ENCODE measurements around the gene QTRT2.

QTRT2 gene

DNA sequence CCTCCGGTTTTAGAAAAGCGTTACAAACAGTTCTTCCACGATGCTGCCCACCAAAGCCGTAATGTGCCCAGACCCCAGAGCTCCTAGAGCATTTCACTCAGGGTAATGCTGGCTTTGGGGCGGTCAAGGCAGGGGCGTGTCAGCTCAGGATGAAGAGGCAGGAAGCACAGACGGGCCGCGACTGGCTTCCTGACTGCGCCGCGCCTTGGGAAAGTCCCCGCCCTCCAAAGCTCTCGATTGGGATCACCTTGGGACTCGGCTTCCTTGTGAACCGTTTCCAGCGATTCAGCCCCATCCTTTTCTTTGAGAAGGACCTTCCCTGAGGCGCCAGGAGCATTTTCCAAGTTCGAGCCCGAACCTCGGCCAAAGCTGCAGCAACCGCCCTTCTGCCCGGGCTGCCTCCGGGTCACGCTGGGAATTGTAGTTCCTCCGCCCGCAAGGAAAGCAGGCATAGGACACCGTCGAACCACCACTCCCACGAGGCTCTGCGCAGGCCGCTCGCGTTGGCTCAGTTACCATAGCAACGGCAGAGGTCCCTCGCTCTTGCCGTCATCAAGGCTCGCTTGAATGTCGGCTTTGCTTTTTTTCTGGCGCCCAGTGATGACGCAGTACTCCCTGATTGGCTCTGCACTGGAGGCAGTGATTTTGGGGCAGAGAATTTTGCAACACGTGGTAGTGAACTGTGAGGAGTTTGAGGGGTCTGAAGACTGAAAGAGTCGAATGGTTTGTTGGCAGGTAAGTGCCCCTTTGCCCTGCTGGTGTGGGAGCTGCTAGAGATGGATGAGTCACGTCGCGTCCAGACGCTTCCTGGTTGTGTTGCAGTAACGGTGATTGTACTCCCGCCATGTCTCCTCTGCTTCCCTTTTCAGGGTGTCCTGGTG is at the start of gene QTRT2, which contains the start of gene CCDC191:
TSS of gene QTRT2 (plus strand) at position 608 of the 881 bp plus-strand sequence. CDS start 8,521 bp downstream, outside the sequence.
TSS of gene CCDC191 (minus strand) at position 397 of the 881 bp plus-strand sequence. CDS start at position 337, 60 bp downstream.
- peak within 1 kb of the TSS; percentile 93 for H3K4me3 ChIP-seq (ENCODE audit: low read length)
- peak within 1 kb of the TSS; percentile 2 for H3K9ac ChIP-seq (ENCODE audit: low read length)
- no peaks in the 10 kb centered on the region for H3K27me3 ChIP-seq (ENCODE audit: control insufficient read depth, insufficient read depth, low read length)
- peak within 1 kb of the TSS; percentile 70 for H3K27ac ChIP-seq (ENCODE audit: low read depth, low read length)
- no peaks in the 10 kb centered on the region for H3K36me3 ChIP-seq (ENCODE audit: control insufficient read depth, insufficient read depth, low read length)
- H3K4me1 ChIP-seq (ENCODE audit: control insufficient read depth, insufficient read depth, low read length) = peaks cover 6% of the 10 kb centered on the region

DNA sequence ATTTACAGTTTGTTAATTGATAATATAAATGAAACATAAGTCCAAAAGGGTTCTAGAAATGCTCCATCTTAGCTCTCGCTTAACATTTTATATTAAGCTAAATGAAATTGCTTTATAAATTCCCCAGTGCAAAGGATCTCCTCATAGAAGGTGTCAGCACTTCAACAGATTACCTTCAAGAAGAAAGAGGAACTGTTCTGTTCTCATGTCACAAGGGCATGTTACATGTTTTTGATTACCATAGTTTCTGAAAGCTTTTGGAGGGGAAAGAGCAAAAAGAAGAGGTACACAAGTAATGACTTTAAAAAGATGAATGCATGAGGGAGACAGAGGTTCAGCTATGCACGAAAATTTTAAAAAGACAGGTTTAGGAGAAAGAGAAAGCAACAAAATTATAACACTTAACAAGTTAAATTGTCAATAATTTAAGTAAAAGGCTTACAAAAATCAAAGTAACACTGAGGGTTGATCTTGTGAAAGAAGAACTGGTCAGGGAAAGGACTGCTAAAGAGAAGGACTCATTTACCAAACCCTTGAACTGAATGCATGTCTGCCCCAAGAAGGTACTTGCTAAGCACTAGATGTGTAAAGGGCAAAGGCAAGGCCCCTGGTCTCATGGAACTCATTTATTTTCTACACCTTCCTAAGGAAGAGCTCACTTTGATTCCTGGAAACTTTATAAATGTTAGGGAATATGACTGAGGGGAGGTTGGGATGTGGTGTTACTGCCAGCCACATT is 45.3 kb upstream of the QTRT2 start:
- H3K9ac ChIP-seq (ENCODE audit: low read length) = no peak overlapping the region
- no peaks in the 10 kb centered on the region for H3K4me1 ChIP-seq (ENCODE audit: control insufficient read depth, insufficient read depth, low read length)
- no peak overlapping the region for H3K27ac ChIP-seq (ENCODE audit: low read depth, low read length)
- no peaks in the 10 kb centered on the region for H3K27me3 ChIP-seq (ENCODE audit: control insufficient read depth, insufficient read depth, low read length)
- H3K4me3 ChIP-seq (ENCODE audit: low read length) = no peak overlapping the region
- H3K36me3 ChIP-seq (ENCODE audit: control insufficient read depth, insufficient read depth, low read length) = peaks cover 2% of the 10 kb centered on the region

DNA sequence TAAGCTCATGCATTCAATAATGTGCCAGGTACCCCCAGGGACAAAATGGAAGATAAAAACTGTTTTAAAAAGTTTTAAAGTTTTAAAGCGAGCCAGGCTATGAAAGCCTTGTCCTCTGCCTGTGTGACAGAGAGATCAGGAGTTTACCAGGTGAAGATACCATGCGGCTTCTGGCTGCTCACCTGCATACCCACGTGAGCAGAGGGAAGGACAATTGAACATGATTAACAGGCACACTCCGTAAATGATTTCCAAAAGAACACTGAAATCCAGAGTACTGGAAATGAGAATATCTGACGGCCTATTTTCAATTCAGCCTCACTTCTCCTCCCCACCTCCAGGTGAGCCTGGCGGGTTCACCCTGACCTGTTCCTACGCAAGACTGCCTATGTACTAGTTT is 42.3 kb upstream of the QTRT2 start:
- peaks cover 2% of the 10 kb centered on the region for H3K36me3 ChIP-seq (ENCODE audit: control insufficient read depth, insufficient read depth, low read length)
- no peak overlapping the region for H3K9ac ChIP-seq (ENCODE audit: low read length)
- no peak overlapping the region for H3K27ac ChIP-seq (ENCODE audit: low read depth, low read length)
- H3K4me3 ChIP-seq (ENCODE audit: low read length) = no peak overlapping the region
- H3K27me3 ChIP-seq (ENCODE audit: control insufficient read depth, insufficient read depth, low read length) = no peaks in the 10 kb centered on the region
- H3K4me1 ChIP-seq (ENCODE audit: control insufficient read depth, insufficient read depth, low read length) = no peaks in the 10 kb centered on the region

DNA sequence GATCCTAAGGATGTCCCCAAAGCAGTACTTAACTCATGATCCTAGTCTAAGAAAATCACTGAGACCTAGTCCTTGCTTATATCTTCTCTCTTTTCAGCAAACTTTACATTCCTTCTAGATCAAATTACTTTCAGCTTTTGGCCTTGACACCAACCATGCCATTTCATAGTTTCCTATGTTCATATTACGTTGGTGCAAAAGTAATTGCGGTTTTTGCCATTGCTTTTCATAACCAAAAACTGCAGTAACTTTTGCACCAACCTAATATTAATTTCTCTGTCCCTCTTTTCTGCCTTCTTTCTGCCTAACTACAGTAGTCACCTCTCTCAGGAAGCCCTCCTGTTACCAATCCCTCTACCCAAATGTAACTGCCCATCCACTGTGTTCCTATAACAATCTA is 37.1 kb upstream of the QTRT2 start:
- H3K9ac ChIP-seq (ENCODE audit: low read length) = no peak overlapping the region
- no peaks in the 10 kb centered on the region for H3K4me1 ChIP-seq (ENCODE audit: control insufficient read depth, insufficient read depth, low read length)

DNA sequence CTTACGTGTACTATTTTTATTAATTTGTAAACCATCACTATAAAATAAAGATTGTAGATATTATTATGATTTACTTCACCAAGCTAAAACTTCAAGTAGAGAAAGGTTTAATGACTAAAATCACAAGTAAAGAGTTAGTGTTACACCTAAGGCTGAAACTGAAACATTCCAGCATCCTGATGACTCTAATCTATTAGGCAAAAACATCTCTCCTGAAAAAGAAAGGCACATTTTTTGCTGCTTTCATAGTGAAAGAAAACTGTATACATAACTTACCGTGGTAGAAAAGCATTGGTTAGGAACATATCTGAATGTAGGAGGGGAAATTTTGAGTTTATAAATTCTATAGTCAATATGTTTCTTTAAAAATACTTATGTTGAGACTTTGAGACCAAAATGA is 35.6 kb upstream of the QTRT2 start:
- Histone ChIP-seq H3K9ac (ENCODE audit: low read length) (no peak overlapping the region), H3K4me1 (ENCODE audit: control insufficient read depth, insufficient read depth, low read length) (no peaks in the 10 kb centered on the region), H3K27ac (ENCODE audit: low read depth, low read length) (no peak overlapping the region), H3K4me3 (ENCODE audit: low read length) (no peak overlapping the region), H3K36me3 (ENCODE audit: control insufficient read depth, insufficient read depth, low read length) (no peaks in the 10 kb centered on the region), H3K27me3 (ENCODE audit: control insufficient read depth, insufficient read depth, low read length) (no peaks in the 10 kb centered on the region)

More for the DNA sequence above, 37.1 kb upstream of the QTRT2 start:
- no peaks in the 10 kb centered on the region for H3K27me3 ChIP-seq (ENCODE audit: control insufficient read depth, insufficient read depth, low read length)
- no peak overlapping the region for H3K27ac ChIP-seq (ENCODE audit: low read depth, low read length)
- H3K4me3 ChIP-seq (ENCODE audit: low read length) = no peak overlapping the region
- H3K36me3 ChIP-seq (ENCODE audit: control insufficient read depth, insufficient read depth, low read length) = no peaks in the 10 kb centered on the region

DNA sequence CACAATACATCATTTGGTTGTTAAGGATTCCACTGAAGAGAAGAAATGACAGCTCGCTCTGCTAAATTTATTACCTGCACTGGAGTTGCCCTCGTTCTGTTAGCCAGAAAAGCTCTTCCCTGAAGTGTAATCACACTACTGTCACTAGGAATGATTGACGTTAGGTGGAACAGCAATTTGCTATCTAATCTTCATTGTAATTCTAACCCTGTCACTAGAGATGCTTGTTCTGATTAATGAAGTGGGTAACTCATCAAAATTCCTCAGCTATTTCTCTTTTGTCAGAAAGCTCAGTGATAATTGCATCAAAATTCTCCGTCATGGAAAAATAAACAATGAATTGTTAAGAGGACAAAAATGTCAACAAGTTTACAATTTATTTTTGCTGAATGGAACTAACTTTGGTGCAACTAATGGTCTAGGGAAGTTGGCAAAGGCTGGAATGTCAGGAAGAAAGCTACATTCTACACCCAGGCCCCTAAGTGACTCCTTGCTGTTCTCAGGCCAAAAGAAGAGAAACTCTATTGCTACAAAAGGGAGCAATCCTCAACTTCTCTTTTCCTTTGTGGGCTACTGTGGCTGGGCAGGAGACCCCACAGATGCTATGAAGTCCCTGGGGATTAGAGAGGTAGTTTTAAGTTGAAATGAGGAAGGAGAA is 34.3 kb upstream of the QTRT2 start:
- no peak overlapping the region for H3K4me3 ChIP-seq (ENCODE audit: low read length)
- no peaks in the 10 kb centered on the region for H3K36me3 ChIP-seq (ENCODE audit: control insufficient read depth, insufficient read depth, low read length)
- H3K27ac ChIP-seq (ENCODE audit: low read depth, low read length) = no peak overlapping the region
- no peaks in the 10 kb centered on the region for H3K4me1 ChIP-seq (ENCODE audit: control insufficient read depth, insufficient read depth, low read length)
- H3K27me3 ChIP-seq (ENCODE audit: control insufficient read depth, insufficient read depth, low read length) = no peaks in the 10 kb centered on the region
- H3K9ac ChIP-seq (ENCODE audit: low read length) = no peak overlapping the region

DNA sequence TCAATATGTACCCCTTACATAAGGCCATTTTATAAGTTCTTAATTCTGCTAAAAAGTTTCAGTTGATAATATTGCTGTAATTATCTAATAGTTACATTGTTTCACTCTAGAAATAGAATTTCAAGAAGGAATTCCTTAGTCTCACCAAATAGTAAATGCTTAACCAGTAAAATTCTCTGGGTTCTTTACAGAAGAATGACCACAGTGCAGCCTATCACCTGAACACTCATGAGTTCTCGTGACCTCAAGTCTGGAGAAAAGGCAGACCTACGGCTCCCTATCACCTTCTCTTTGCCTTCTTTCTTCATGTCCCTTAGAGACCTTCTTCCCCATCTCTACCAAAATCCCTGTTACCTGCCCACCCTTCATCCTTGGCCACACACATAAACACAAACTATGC is 31.1 kb upstream of the QTRT2 start:
- Histone ChIP-seq H3K36me3 (ENCODE audit: control insufficient read depth, insufficient read depth, low read length) (no peaks in the 10 kb centered on the region), H3K27me3 (ENCODE audit: control insufficient read depth, insufficient read depth, low read length) (no peaks in the 10 kb centered on the region), H3K27ac (ENCODE audit: low read depth, low read length) (no peak overlapping the region), H3K4me3 (ENCODE audit: low read length) (no peak overlapping the region), H3K4me1 (ENCODE audit: control insufficient read depth, insufficient read depth, low read length) (no peaks in the 10 kb centered on the region), H3K9ac (ENCODE audit: low read length) (no peak overlapping the region)

DNA sequence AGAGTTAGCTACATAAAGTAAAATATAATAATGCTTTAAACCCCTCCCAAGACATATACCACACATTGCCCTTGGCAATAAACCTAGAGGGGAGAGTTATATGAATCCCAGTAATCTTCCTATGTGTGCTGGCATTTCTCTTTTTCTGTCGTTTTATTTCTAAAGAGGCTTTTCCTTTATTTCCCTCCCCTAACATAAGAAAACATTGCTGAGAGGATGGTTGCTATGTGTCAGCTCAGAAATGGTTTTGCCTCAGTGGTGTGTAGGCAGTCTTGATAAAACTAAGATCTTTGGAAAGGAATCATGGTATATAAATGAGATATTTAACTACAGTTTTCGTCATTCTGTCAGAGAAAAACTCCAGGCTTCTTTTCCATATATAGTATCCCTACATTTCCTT is 30.2 kb upstream of the QTRT2 start:
- Histone ChIP-seq H3K27ac (ENCODE audit: low read depth, low read length) (no peak overlapping the region), H3K9ac (ENCODE audit: low read length) (no peak overlapping the region)

DNA sequence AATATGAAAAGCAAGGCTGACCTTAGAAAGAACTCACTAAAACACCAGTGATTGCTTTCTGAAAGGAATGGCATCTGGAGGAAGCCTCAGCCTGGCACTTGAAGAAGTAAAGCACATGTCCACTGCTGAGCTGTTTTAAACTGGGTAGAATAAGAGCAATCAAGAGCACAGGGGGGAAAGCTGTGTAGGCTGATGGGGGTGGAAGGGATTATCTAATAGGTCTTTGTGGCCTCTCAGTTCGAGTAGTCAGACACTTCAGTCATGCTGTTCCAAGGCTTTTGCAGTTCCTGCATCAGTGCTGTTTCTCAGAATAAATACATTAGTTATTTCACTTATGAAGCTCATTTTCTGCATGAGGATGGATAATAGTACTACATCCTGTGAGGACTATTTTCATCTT is 22.8 kb upstream of the QTRT2 start:
- Histone ChIP-seq H3K36me3 (ENCODE audit: control insufficient read depth, insufficient read depth, low read length) (no peaks in the 10 kb centered on the region), H3K27me3 (ENCODE audit: control insufficient read depth, insufficient read depth, low read length) (no peaks in the 10 kb centered on the region), H3K4me1 (ENCODE audit: control insufficient read depth, insufficient read depth, low read length) (no peaks in the 10 kb centered on the region), H3K27ac (ENCODE audit: low read depth, low read length) (no peak overlapping the region), H3K4me3 (ENCODE audit: low read length) (no peak overlapping the region), H3K9ac (ENCODE audit: low read length) (no peak overlapping the region)

More for the DNA sequence above, 30.2 kb upstream of the QTRT2 start:
- no peaks in the 10 kb centered on the region for H3K27me3 ChIP-seq (ENCODE audit: control insufficient read depth, insufficient read depth, low read length)
- no peak overlapping the region for H3K4me3 ChIP-seq (ENCODE audit: low read length)
- H3K36me3 ChIP-seq (ENCODE audit: control insufficient read depth, insufficient read depth, low read length) = no peaks in the 10 kb centered on the region
- H3K4me1 ChIP-seq (ENCODE audit: control insufficient read depth, insufficient read depth, low read length) = no peaks in the 10 kb centered on the region

DNA sequence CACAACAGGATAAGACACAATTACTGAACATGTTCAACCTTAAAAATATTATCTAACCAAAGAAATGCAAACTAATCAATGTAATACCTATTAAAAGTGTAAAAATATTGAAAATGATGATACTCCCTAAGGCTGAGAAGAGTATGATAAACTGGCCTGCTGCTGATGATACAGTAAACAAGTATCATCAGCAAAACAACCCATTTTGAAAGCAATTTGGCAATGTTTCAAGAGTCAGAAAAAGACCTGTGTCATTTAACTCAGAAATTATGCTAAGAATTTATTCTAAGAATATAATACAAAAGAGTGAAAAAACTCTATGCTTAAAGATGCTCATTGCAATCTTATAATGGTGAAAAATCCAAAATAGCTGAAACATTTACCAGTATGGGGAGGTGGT is 22.3 kb upstream of the QTRT2 start:
- Histone ChIP-seq H3K9ac (ENCODE audit: low read length) (no peak overlapping the region), H3K27ac (ENCODE audit: low read depth, low read length) (no peak overlapping the region), H3K4me3 (ENCODE audit: low read length) (no peak overlapping the region), H3K36me3 (ENCODE audit: control insufficient read depth, insufficient read depth, low read length) (no peaks in the 10 kb centered on the region), H3K4me1 (ENCODE audit: control insufficient read depth, insufficient read depth, low read length) (no peaks in the 10 kb centered on the region), H3K27me3 (ENCODE audit: control insufficient read depth, insufficient read depth, low read length) (no peaks in the 10 kb centered on the region)

DNA sequence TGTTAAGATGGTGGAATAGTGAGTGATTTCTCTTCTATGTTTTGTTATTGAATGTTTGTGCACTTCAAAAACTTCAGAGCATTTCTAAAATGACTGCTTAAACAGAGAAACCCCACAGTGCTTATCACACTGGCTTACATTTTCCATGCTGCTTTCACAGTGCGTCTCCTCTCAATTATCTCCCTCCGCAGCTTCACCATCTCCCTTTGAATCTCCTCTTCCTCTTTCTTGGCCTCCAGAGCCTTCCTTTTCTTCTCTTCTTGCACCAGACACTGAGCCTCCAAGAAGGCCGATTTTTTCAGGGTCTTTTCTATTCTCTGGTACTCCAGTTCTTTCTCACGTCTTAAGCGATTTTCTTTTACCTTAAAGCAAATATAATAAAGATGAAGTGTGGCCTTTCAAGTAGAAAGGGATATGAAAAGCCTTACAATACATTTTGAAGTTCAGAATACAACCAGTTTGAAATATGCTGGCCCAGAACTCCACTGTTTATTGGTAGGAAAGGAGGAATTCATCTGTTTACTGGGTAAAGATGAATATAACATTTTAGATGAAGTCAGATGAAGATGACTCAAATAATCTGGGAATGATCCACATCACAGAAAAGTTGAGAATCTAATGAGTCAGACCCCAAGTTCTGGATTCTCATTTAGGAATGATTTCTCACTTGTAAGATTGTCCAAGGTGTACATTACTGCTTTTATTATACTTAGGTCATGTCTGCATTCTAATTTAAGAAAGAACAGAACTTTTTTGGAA is 21.6 kb upstream of the QTRT2 start:
- H3K4me3 ChIP-seq (ENCODE audit: low read length) = no peak overlapping the region
- H3K27me3 ChIP-seq (ENCODE audit: control insufficient read depth, insufficient read depth, low read length) = no peaks in the 10 kb centered on the region
- H3K27ac ChIP-seq (ENCODE audit: low read depth, low read length) = no peak overlapping the region
- no peaks in the 10 kb centered on the region for H3K4me1 ChIP-seq (ENCODE audit: control insufficient read depth, insufficient read depth, low read length)
- H3K36me3 ChIP-seq (ENCODE audit: control insufficient read depth, insufficient read depth, low read length) = no peaks in the 10 kb centered on the region
- H3K9ac ChIP-seq (ENCODE audit: low read length) = no peak overlapping the region

DNA sequence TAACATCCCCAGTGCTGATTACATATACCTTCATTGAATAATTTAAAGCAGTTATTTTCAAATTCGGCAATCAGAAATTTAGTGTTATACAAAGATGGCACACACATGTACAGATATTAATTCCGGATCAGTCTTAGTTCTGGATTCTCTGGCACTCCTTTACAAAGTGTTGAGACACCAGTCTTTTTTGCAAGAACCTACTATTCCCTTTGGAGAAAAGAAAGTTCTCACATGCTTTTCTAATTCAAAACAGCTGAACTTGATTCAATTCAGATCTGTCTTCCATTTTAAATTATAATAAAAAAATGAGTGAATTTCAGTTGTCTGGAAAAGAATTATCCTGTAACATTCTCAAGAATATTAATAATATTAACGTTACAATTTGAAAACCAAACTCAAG is 20.6 kb upstream of the QTRT2 start:
- H3K27ac ChIP-seq (ENCODE audit: low read depth, low read length) = no peak overlapping the region
- H3K36me3 ChIP-seq (ENCODE audit: control insufficient read depth, insufficient read depth, low read length) = no peaks in the 10 kb centered on the region
- H3K9ac ChIP-seq (ENCODE audit: low read length) = no peak overlapping the region
- H3K27me3 ChIP-seq (ENCODE audit: control insufficient read depth, insufficient read depth, low read length) = no peaks in the 10 kb centered on the region
- H3K4me1 ChIP-seq (ENCODE audit: control insufficient read depth, insufficient read depth, low read length) = no peaks in the 10 kb centered on the region
- no peak overlapping the region for H3K4me3 ChIP-seq (ENCODE audit: low read length)

Data from rectal smooth muscle tissue (tissue), 1 donor.